Osteoblast (primary cell): Measurements from ENCODE around the gene KDM7A. TPM values are rescaled to one million over a fixed set of nuclear protein-coding genes. Genes with fewer than 3 reads are reported as not detected.
A peak's percentile ranks its signal among the peaks of the same experiment; 100 is the strongest.

Experiments
- DNase-seq: peaks from one replicate; pipeline ENCODE4 v3.0.0; 2011; ENCODE audit warnings: low spot score, mixed read lengths; ENCODE audit not compliant: insufficient read length; ENCODE audit errors: missing footprints
- H2AFZ ChIP-seq: 2 replicates; pipeline ENCODE4 v1.6.0; 2011; ENCODE audit warnings: mild to moderate bottlenecking, low read length
- H3K27ac ChIP-seq: 2 replicates; pipeline ENCODE4 v1.5.1; 2011; ENCODE audit warnings: mild to moderate bottlenecking, low read depth, low read length, moderate library complexity
- H3K27me3 ChIP-seq: 2 replicates; pipeline ENCODE4 v1.6.0; 2012; ENCODE audit warnings: mild to moderate bottlenecking, control low read depth, inconsistent platforms, low read length, moderate library complexity; ENCODE audit not compliant: insufficient read depth
- H3K36me3 ChIP-seq: 2 replicates; pipeline ENCODE4 v1.5.1; 2011; ENCODE audit warnings: mild to moderate bottlenecking, low read length, control low read depth, moderate library complexity; ENCODE audit not compliant: insufficient read depth
- H3K4me1 ChIP-seq: 2 replicates; pipeline ENCODE4 v1.5.1; 2011; ENCODE audit warnings: mild to moderate bottlenecking, low read length, control low read depth, moderate library complexity; ENCODE audit not compliant: insufficient read depth
- H3K4me2 ChIP-seq: 2 replicates; pipeline ENCODE4 v1.6.0; 2011; ENCODE audit warnings: mild to moderate bottlenecking, low read length; ENCODE audit not compliant: insufficient read depth
- H3K4me3 ChIP-seq: fragments of 200-600 bp; sonication (generic); 3 replicates; pipeline ENCODE4 v1.5.1; 2012; ENCODE audit warnings: mild to moderate bottlenecking, low read length, inconsistent platforms; ENCODE audit not compliant: insufficient read depth
- H3K79me2 ChIP-seq: 2 replicates; pipeline ENCODE4 v1.6.0; 2012; ENCODE audit warnings: mild to moderate bottlenecking, low read length, control low read depth, inconsistent platforms; ENCODE audit not compliant: insufficient read depth
- H3K9me3 ChIP-seq: 2 replicates; pipeline ENCODE4 v1.5.1; 2011; ENCODE audit warnings: low read depth, low read length, control low read depth
- H4K20me1 ChIP-seq: 2 replicates; pipeline ENCODE4 v1.6.0; 2012; ENCODE audit warnings: mild to moderate bottlenecking, low read length, control low read depth; ENCODE audit not compliant: insufficient read depth
- CTCF ChIP-seq: IDR thresholded peaks from 2 replicates; pipeline ENCODE4 v1.5.1; 2011; ENCODE audit warnings: mild to moderate bottlenecking, low read depth, low read length, moderate library complexity; ENCODE audit errors: extremely low read depth
- total RNA-seq: library from RNA; depleted of rRNA; stranded (reverse); fragments of >200 nt; gene quantifications from 2 replicates; pipeline ENCODE4 v1.2.3, GENCODE V29; 2012

Gene KDM7A
- total RNA-seq, 1 donor = 13.4 TPM

- no peaks in the 10 kb centered on the region for H3K9me3 ChIP-seq
- H3K4me1 ChIP-seq = peaks cover 9% of the 10 kb centered on the region
- no peaks in the 10 kb centered on the region for H3K36me3 ChIP-seq
- H3K4me2 ChIP-seq = no peak overlapping the region
- DNase-seq = no peak
- no peak for TF ChIP-seq CTCF
- H3K79me2 ChIP-seq = no peaks in the 10 kb centered on the region
- no peak overlapping the region for H3K27ac ChIP-seq
- no peaks in the 10 kb centered on the region for H4K20me1 ChIP-seq
- no peak overlapping the region for H2AFZ ChIP-seq
- no peak overlapping the region for H3K4me3 ChIP-seq
- H3K27me3 ChIP-seq = no peaks in the 10 kb centered on the region
These were observed 126.7 kb downstream of the KDM7A start for GRCh38 chr7:140050100-140050499.

DNA sequence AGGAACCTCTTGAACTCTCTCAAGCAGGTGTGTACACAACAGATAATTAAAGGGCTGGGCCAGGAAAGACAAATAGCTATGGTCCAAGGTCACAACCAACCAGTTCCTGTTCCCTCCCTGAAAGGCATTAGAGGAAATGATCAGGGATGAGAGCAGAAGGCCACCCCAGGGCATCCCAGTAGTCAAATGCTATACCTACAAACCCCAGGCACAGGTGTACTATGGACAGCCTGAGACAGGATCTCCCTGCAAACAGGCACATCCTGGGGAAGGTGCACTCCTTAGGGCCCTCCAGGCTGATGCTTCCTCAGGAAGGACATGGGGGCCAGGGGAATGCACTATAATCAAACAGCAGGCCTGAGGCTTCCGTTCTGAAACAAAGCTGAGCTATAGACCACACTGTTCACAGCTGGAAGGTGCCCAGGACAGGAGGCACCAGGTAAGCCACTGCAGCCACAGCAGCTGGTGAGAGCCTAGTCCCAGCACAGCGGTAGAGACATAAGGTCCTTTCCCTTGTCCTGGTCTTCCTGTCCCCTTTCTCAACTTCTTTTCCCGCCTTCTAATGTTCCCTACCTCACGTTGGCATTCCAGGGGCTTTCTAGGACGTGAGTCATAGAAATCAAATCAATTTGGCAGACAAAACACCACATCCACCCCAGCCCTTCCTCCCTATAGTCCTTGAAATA is 127.3 kb downstream of the KDM7A start:
- Histone ChIP-seq H3K4me3 (no peak overlapping the region), H3K36me3 (no peaks in the 10 kb centered on the region), H3K27ac (no peak overlapping the region), H4K20me1 (no peaks in the 10 kb centered on the region), H3K4me1 (peaks cover 9% of the 10 kb centered on the region), H3K79me2 (no peaks in the 10 kb centered on the region), H3K9me3 (no peaks in the 10 kb centered on the region), H3K27me3 (no peaks in the 10 kb centered on the region), H3K4me2 (no peak overlapping the region), H2AFZ (no peak overlapping the region)
- TF ChIP-seq CTCF = no peak
- DNase-seq = peak; percentile 88

DNA sequence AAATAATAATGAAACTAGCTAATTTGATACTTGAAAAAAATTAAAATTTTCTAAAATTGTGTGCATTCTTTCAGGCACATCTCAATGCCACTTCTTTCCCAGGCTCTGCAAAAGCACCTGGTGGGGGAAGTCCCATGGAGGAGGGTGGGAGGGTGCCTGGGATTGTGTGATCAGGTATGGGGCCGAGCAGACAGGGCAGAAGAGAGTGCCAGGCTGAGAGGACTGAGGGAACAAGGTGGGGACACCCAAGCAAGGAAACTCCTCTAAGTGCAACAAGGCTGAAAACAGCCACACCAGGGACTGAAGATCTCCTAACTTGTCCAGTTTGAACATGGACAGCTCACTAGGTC is 127.8 kb downstream of the KDM7A start:
- Histone ChIP-seq H4K20me1 (no peaks in the 10 kb centered on the region), H3K79me2 (no peaks in the 10 kb centered on the region), H2AFZ (no peak overlapping the region), H3K36me3 (no peaks in the 10 kb centered on the region), H3K4me1 (peaks cover 9% of the 10 kb centered on the region), H3K27me3 (no peaks in the 10 kb centered on the region), H3K4me2 (no peak overlapping the region), H3K4me3 (no peak overlapping the region), H3K9me3 (no peaks in the 10 kb centered on the region), H3K27ac (no peak overlapping the region)
- TF ChIP-seq CTCF = no peak
- DNase-seq = no peak

DNA sequence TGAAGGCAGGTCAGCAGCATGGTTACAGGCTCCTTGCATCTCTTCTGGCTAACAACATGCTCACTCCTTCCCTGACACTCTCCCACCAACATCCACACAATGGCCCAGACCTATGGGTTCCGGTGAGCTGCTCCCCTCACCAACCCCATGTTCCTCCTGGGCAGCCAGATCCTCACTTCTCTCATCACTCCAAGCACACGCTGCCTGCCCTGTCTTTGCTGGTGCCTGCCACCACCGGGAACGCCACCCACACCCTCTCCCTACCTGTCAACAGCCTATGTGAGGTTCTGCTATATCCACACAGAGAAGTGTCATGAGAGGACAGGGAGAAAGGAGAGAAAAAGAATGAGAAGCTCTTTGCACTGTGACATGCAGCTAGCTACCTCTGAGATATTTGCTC is 128.6 kb downstream of the KDM7A start:
- DNase-seq = no peak
- no peaks in the 10 kb centered on the region for H3K9me3 ChIP-seq
- H3K27me3 ChIP-seq = no peaks in the 10 kb centered on the region
- H3K27ac ChIP-seq = no peak overlapping the region
- H3K79me2 ChIP-seq = no peaks in the 10 kb centered on the region
- TF ChIP-seq CTCF = no peak
- no peaks in the 10 kb centered on the region for H3K36me3 ChIP-seq
- H4K20me1 ChIP-seq = no peaks in the 10 kb centered on the region
- H2AFZ ChIP-seq = no peak overlapping the region
- H3K4me2 ChIP-seq = no peak overlapping the region
- no peak overlapping the region for H3K4me3 ChIP-seq
- H3K4me1 ChIP-seq = peaks cover 9% of the 10 kb centered on the region
